ENCODE measurements around the gene ELN. TPM values are rescaled to one million over a fixed set of nuclear protein-coding genes. Genes with fewer than 3 reads are reported as not detected.

Gene ELN
- total and polyA plus RNA-seq, 2 experiments from 2014 or later = 37.7 to 58.1 TPM

DNA sequence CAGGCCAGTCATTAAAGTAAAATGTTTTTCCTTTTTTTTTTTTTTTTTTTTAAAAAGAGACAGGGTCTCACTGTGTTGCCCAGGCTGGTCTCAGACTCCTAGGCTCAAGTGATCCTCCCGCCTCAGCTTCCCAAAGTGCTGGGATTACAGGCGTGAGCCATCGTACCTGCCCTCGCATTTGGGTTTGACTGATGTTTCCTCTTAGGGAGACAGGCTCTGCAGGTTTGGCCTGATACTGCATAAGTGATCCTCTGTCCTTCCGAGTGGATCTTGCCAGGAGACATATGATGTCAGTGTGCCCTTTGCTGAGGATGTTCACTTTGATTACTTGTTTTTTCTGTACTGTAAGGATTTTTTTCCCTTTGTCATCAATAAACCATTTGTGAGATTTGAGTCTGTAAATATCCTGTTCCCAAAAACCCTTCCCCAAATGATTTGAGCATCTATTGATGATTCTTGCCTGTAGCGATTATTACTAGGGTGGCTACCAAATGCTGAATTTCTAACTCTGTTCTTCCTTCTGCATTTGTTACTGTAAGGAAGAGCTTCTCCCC, 75.3 kb downstream of the ELN start:
- TF ChIP-seq, protein P1, sequence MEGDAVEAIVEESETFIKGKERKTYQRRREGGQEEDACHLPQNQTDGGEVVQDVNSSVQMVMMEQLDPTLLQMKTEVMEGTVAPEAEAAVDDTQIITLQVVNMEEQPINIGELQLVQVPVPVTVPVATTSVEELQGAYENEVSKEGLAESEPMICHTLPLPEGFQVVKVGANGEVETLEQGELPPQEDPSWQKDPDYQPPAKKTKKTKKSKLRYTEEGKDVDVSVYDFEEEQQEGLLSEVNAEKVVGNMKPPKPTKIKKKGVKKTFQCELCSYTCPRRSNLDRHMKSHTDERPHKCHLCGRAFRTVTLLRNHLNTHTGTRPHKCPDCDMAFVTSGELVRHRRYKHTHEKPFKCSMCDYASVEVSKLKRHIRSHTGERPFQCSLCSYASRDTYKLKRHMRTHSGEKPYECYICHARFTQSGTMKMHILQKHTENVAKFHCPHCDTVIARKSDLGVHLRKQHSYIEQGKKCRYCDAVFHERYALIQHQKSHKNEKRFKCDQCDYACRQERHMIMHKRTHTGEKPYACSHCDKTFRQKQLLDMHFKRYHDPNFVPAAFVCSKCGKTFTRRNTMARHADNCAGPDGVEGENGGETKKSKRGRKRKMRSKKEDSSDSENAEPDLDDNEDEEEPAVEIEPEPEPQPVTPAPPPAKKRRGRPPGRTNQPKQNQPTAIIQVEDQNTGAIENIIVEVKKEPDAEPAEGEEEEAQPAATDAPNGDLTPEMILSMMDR (IDR thresholded peaks at IDR 0.05; ENCODE audit: poor library complexity) = no peak
- TF ChIP-seq EZH2 (IDR thresholded peaks at IDR 0.05; ENCODE audit: borderline replicate concordance) = no peak
- no peak for TF ChIP-seq EZH2phosphoT487 (IDR thresholded peaks at IDR 0.05; ENCODE audit: low read depth, severe bottlenecking, unreplicated experiment)
- Histone ChIP-seq H3K9me2 (replicated peaks; ENCODE audit: insufficient read depth) (no peaks in the 10 kb centered on the region), H3K4me2 (no peak overlapping the region), H3K27me3 (no peaks in the 10 kb centered on the region), H2AFZ (no peak overlapping the region), H3K27ac (no peak overlapping the region), H3K79me2 (no peaks in the 10 kb centered on the region), H3K4me3 (no peak overlapping the region), H3K36me3 (replicated peaks; ENCODE audit: insufficient read depth, low read depth) (no peaks in the 10 kb centered on the region), H3K9me3 (ENCODE audit: low read depth) (no peaks in the 10 kb centered on the region), H3K4me1 (ENCODE audit: insufficient read depth) (no peaks in the 10 kb centered on the region), H4K20me1 (ENCODE audit: insufficient read depth, poor library complexity, severe bottlenecking) (no peaks in the 10 kb centered on the region)
- DNase-seq (ENCODE audit: low spot score) = no peak
- WGBS (ENCODE audit: low lambda C conversion rate, missing lambda C conversion rate) = 91% methylated on average over 6 of the region's 6 CpGs

DNA sequence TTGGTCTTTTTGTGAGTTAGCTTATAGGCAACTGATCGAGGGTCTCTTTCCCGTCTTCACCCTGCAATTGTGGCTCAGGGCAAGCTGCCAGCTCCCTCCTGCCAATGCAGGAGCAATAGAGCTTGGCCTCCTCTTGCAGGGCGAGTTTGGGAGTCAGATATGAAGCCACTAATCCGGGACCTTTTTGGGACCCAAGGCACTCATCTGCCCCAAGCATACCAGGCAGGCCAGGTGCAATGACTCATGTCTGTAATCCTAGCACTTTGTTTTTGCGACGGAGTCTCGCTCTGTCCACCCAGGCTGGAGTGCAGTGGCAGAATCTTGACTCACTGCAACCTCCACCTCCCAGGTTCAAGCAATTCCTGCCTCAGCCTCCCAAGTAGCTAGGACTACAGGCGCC, 76.7 kb downstream of the ELN start:
- H3K4me3 ChIP-seq = no peak overlapping the region
- no peaks in the 10 kb centered on the region for H3K9me2 ChIP-seq (replicated peaks; ENCODE audit: insufficient read depth)
- no peaks in the 10 kb centered on the region for H3K36me3 ChIP-seq (replicated peaks; ENCODE audit: insufficient read depth, low read depth)
- H3K4me1 ChIP-seq (ENCODE audit: insufficient read depth) = no peaks in the 10 kb centered on the region
- no peak for DNase-seq (ENCODE audit: low spot score)
- no peaks in the 10 kb centered on the region for H3K27me3 ChIP-seq
- no peaks in the 10 kb centered on the region for H4K20me1 ChIP-seq (ENCODE audit: insufficient read depth, poor library complexity, severe bottlenecking)
- H2AFZ ChIP-seq = no peak overlapping the region
- H3K9me3 ChIP-seq (ENCODE audit: low read depth) = no peaks in the 10 kb centered on the region
- H3K27ac ChIP-seq = no peak overlapping the region
- no peak overlapping the region for H3K4me2 ChIP-seq
- TF ChIP-seq EZH2 (IDR thresholded peaks at IDR 0.05; ENCODE audit: borderline replicate concordance) (no peak), EZH2phosphoT487 (IDR thresholded peaks at IDR 0.05; ENCODE audit: low read depth, severe bottlenecking, unreplicated experiment) (no peak)
- TF ChIP-seq, protein P1 (IDR thresholded peaks at IDR 0.05; ENCODE audit: poor library complexity) = no peak
- 85% methylated on average over 8 of the region's 8 CpGs for WGBS (ENCODE audit: low lambda C conversion rate, missing lambda C conversion rate)
- H3K79me2 ChIP-seq = no peaks in the 10 kb centered on the region

DNA sequence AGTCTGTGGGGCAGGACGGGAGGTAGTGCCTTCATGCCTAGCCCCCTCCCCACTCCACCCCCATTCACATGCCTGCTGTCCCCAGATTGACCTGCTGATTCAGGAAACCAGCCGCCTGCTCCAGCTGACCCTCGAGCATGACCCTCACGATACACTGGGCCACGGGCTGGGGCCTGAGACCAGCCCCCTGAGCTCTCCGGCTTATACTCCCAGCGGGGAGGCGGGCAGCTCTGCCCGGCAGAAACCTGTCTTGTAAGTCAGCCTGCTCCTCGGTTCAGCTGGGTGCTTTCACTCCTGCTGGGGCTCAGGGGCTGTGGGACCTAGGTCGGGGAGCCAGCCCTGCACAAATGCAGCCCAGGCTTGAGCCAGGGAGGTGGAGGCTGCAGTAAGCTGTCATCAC, 78.0 kb downstream of the ELN start:
- 89% methylated on average over 10 of the region's 11 CpGs for WGBS (ENCODE audit: low lambda C conversion rate, missing lambda C conversion rate)
- Histone ChIP-seq H3K27me3 (no peaks in the 10 kb centered on the region), H3K36me3 (replicated peaks; ENCODE audit: insufficient read depth, low read depth) (no peaks in the 10 kb centered on the region), H4K20me1 (ENCODE audit: insufficient read depth, poor library complexity, severe bottlenecking) (no peaks in the 10 kb centered on the region), H3K79me2 (no peaks in the 10 kb centered on the region), H3K27ac (no peak overlapping the region), H3K4me3 (no peak overlapping the region), H2AFZ (no peak overlapping the region), H3K4me2 (no peak overlapping the region), H3K4me1 (ENCODE audit: insufficient read depth) (no peaks in the 10 kb centered on the region), H3K9me3 (ENCODE audit: low read depth) (no peaks in the 10 kb centered on the region), H3K9me2 (replicated peaks; ENCODE audit: insufficient read depth) (no peaks in the 10 kb centered on the region)
- TF ChIP-seq, protein P1 (IDR thresholded peaks at IDR 0.05; ENCODE audit: poor library complexity) = no peak
- TF ChIP-seq EZH2 (IDR thresholded peaks at IDR 0.05; ENCODE audit: borderline replicate concordance) = no peak
- no peak for TF ChIP-seq EZH2phosphoT487 (IDR thresholded peaks at IDR 0.05; ENCODE audit: low read depth, severe bottlenecking, unreplicated experiment)
- DNase-seq (ENCODE audit: low spot score) = no peak

All from hepatocyte (in vitro differentiated cells).